ENCODE data around the gene AWAT2. TPM values are rescaled to one million over a fixed set of nuclear protein-coding genes. Genes with fewer than 3 reads are reported as not detected.

The AWAT2 gene
- total RNA-seq, 3 donors from 2014 or later (not counting 1 experiment from before 2014, with no cell fraction given), result not detected

DNA sequence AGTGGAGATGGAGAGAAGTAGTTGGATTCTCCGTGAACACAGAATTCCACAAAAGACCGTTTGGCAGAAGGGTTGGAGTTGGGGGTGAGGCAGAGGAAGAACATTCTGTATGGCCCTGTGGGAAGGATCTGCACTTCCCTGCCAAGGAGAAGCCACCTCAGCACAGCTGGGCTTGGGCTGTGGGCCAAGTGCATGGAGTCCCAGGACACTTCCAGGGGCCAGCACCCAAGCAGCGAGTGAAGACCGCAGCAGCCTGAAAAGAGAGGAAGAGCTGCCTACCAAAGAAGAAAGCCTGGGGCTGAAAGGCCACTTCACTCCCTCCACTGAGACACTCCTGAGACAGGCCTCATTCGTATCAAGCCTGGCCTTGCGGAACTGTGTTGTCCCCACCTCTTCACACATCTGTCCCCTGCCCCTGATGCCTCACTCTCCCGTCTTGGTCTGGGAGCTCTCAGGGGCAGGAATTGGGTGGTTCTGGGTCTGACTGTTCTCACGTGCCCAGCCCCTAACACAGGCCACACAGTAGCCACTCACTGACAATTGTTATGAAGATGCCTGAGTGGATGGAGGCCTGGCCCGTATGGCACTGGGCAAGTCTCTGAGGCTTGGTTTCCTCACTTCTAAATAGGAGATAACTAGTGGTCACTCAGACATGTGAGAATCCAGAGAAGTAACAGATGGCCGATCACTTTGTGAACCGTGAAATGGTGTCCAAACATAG lies 3.3 kb upstream of the AWAT2 start:
- H3K27ac Mint-ChIP-seq, result no peak overlapping the region
- no peak for ATAC-seq
- H3K4me1 ChIP-seq (ENCODE audit: control insufficient read depth, insufficient read depth, low read length), result no peaks in the 10 kb centered on the region
- TF ChIP-seq, protein P1, sequence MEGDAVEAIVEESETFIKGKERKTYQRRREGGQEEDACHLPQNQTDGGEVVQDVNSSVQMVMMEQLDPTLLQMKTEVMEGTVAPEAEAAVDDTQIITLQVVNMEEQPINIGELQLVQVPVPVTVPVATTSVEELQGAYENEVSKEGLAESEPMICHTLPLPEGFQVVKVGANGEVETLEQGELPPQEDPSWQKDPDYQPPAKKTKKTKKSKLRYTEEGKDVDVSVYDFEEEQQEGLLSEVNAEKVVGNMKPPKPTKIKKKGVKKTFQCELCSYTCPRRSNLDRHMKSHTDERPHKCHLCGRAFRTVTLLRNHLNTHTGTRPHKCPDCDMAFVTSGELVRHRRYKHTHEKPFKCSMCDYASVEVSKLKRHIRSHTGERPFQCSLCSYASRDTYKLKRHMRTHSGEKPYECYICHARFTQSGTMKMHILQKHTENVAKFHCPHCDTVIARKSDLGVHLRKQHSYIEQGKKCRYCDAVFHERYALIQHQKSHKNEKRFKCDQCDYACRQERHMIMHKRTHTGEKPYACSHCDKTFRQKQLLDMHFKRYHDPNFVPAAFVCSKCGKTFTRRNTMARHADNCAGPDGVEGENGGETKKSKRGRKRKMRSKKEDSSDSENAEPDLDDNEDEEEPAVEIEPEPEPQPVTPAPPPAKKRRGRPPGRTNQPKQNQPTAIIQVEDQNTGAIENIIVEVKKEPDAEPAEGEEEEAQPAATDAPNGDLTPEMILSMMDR (IDR thresholded peaks at IDR 0.05), result no peak
- no peaks in the 10 kb centered on the region for H3K27me3 ChIP-seq (ENCODE audit: control insufficient read depth, insufficient read depth, low read length)
- no peaks in the 10 kb centered on the region for H3K36me3 Mint-ChIP-seq
- DNase-seq, result no peak
- intact Hi-C loops (cut with micrococcal nuclease), result no loop called here
- H3K27ac ChIP-seq (ENCODE audit: low read length), result no peak overlapping the region
- no peak overlapping the region for H3K4me3 ChIP-seq (ENCODE audit: low read length)
- 84% methylated on average over 10 of the region's 11 CpGs for WGBS (ENCODE audit: insufficient coverage)
- no peaks in the 10 kb centered on the region for H3K9me3 Mint-ChIP-seq
- no peaks in the 10 kb centered on the region for H3K4me1 Mint-ChIP-seq
- H3K4me3 Mint-ChIP-seq, result no peak overlapping the region
- H3K36me3 ChIP-seq (ENCODE audit: control insufficient read depth, insufficient read depth, low read length), result no peaks in the 10 kb centered on the region
- H3K9me3 ChIP-seq (ENCODE audit: control insufficient read depth, insufficient read depth, low read length), result no peaks in the 10 kb centered on the region
- peaks cover 7 to 11% of the 10 kb centered on the region in 2 donors for H3K27me3 Mint-ChIP-seq (ENCODE audit: low read depth in 2 of 2)

DNA sequence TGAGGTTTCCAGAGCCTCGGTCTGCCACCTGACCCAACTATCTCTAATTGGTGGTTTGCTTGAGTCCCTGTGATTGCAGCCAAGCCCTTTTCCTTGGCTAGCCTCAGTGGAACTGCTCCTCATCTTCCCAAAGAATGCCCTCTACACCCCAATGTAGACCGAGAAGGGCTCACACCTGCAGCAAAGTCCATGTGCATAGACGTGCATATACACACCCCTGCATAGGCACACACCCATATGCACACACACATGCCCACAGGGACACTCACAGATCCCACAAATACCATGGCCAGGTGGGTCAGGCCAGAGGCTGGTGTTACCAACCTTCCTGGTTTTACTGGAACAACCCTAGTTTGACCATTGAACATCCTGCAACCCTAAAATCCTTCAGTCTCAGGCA lies 332 bp downstream of the AWAT2 start:
- TF ChIP-seq, protein P1 (IDR thresholded peaks at IDR 0.05), result no peak
- H3K9me3 ChIP-seq (ENCODE audit: control insufficient read depth, insufficient read depth, low read length), result no peaks in the 10 kb centered on the region
- no peak overlapping the region for H3K4me3 ChIP-seq (ENCODE audit: low read length)
- no peaks in the 10 kb centered on the region for H3K27me3 ChIP-seq (ENCODE audit: control insufficient read depth, insufficient read depth, low read length)
- no peak overlapping the region for H3K27ac ChIP-seq (ENCODE audit: low read length)
- no peaks in the 10 kb centered on the region for H3K36me3 Mint-ChIP-seq
- intact Hi-C loops (cut with micrococcal nuclease), result no loop called here
- H3K4me1 ChIP-seq (ENCODE audit: control insufficient read depth, insufficient read depth, low read length), result no peaks in the 10 kb centered on the region
- 79% methylated on average over 2 of the region's 3 CpGs for WGBS (ENCODE audit: insufficient coverage)
- no peaks in the 10 kb centered on the region for H3K9me3 Mint-ChIP-seq
- DNase-seq (no peak), ATAC-seq (no peak)
- H3K36me3 ChIP-seq (ENCODE audit: control insufficient read depth, insufficient read depth, low read length), result no peaks in the 10 kb centered on the region
- H3K27ac Mint-ChIP-seq, result no peak overlapping the region
- H3K4me3 Mint-ChIP-seq, result no peak overlapping the region
- peaks cover 14 to 15% of the 10 kb centered on the region in 2 donors for H3K27me3 Mint-ChIP-seq (ENCODE audit: low read depth in 2 of 2)
- no peaks in the 10 kb centered on the region for H3K4me1 Mint-ChIP-seq

DNA sequence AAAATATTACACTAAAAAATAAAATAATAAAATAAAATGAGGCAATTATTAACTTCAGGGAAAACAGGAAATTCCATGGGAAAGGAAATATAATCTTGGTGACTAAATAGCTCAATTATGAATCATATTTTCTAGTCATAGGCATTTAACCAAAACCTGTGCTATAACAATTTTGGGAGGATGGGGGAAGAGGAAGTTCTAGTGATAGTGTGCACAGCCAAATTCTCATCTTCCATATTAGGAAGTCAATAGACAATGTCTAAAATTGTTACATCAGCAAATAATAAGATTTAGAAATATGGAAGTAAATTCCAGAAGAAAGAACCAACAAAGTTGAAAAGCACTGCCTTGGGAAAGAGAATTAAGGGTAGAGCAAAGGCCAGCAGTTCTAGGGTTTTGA lies 2.8 kb downstream of the AWAT2 start:
- ATAC-seq (no peak), DNase-seq (no peak)
- intact Hi-C loops (cut with micrococcal nuclease), result no loop called here
- Mint-ChIP-seq H3K36me3 (no peaks in the 10 kb centered on the region), H3K4me1 (no peaks in the 10 kb centered on the region), H3K27ac (no peak overlapping the region), H3K27me3 (ENCODE audit: low read depth in 2 of 2) (peaks cover 13 to 17% of the 10 kb centered on the region in 2 donors), H3K9me3 (no peaks in the 10 kb centered on the region), H3K4me3 (no peak overlapping the region)
- Histone ChIP-seq H3K27me3 (ENCODE audit: control insufficient read depth, insufficient read depth, low read length) (no peaks in the 10 kb centered on the region), H3K27ac (ENCODE audit: low read length) (no peak overlapping the region), H3K4me3 (ENCODE audit: low read length) (no peak overlapping the region), H3K4me1 (ENCODE audit: control insufficient read depth, insufficient read depth, low read length) (no peaks in the 10 kb centered on the region), H3K36me3 (ENCODE audit: control insufficient read depth, insufficient read depth, low read length) (no peaks in the 10 kb centered on the region), H3K9me3 (ENCODE audit: control insufficient read depth, insufficient read depth, low read length) (no peaks in the 10 kb centered on the region)
- TF ChIP-seq, protein P1 (IDR thresholded peaks at IDR 0.05), result no peak

Measured in natural killer cell (primary cell).